Measurements from ENCODE around the gene CADM2.
"Not testable (repeated sequence)": the region's sequence is repeated elsewhere in the genome, so short reads cannot be mapped to it uniquely, and the experiment has no call there.

CADM2 gene

GRCh38 chr3:85933326-85933725 lies 974.5 kb downstream of the CADM2 start:
- no peak for DNase-seq (ENCODE audit: low read depth, low spot score)

- DNase-seq (ENCODE audit: low read depth, low spot score): no peak
Observed at GRCh38 chr3:85935171-85935570, 976.4 kb downstream of the CADM2 start.

- DNase-seq (ENCODE audit: low read depth, low spot score): no peak
Observed at GRCh38 chr3:85939074-85939482, 980.3 kb downstream of the CADM2 start.

GRCh38 chr3:85950435-85950834 lies 991.6 kb downstream of the CADM2 start:
- no peak for DNase-seq (ENCODE audit: low read depth, low spot score)

- no peak for DNase-seq (ENCODE audit: low read depth, low spot score)
Observed at GRCh38 chr3:85960793-85961192, 1002.0 kb downstream of the CADM2 start.

- DNase-seq (ENCODE audit: low read depth, low spot score): no peak
Observed at GRCh38 chr3:85977615-85978338, 1019.0 kb downstream of the CADM2 start.

- DNase-seq (ENCODE audit: low read depth, low spot score): no peak
Observed at GRCh38 chr3:85979034-85979433, 1020.2 kb downstream of the CADM2 start.

- DNase-seq (ENCODE audit: low read depth, low spot score): not testable (repeated sequence)
Observed at GRCh38 chr3:85989581-85989980, 1030.8 kb downstream of the CADM2 start.

- no peak for DNase-seq (ENCODE audit: low read depth, low spot score)
Observed at GRCh38 chr3:86029590-86029989, 1070.8 kb downstream of the CADM2 start.

- no peak for DNase-seq (ENCODE audit: low read depth, low spot score)
Observed at GRCh38 chr3:86037916-86038315, 1079.1 kb downstream of the CADM2 start.

GRCh38 chr3:86046436-86047136 lies 1087.8 kb downstream of the CADM2 start:
- no peak for DNase-seq (ENCODE audit: low read depth, low spot score)

- DNase-seq (ENCODE audit: low read depth, low spot score): no peak
Observed at GRCh38 chr3:86047161-86047560, 1088.4 kb downstream of the CADM2 start.

- no peak for DNase-seq (ENCODE audit: low read depth, low spot score)
Observed at GRCh38 chr3:86051058-86051457, 1092.3 kb downstream of the CADM2 start.

GRCh38 chr3:86056032-86056431 lies 1097.2 kb downstream of the CADM2 start:
- DNase-seq (ENCODE audit: low read depth, low spot score): no peak

GRCh38 chr3:86056962-86057361 lies 1098.2 kb downstream of the CADM2 start:
- DNase-seq (ENCODE audit: low read depth, low spot score): no peak

- no peak for DNase-seq (ENCODE audit: low read depth, low spot score)
Observed at GRCh38 chr3:86073799-86074198, 1115.0 kb downstream of the CADM2 start.

- DNase-seq (ENCODE audit: low read depth, low spot score): no peak
Observed at GRCh38 chr3:86087160-86087871, 1128.5 kb downstream of the CADM2 start.

- DNase-seq (ENCODE audit: low read depth, low spot score): no peak
Observed at GRCh38 chr3:86104154-86104553, 1145.4 kb downstream of the CADM2 start.

- DNase-seq (ENCODE audit: low read depth, low spot score): no peak
Observed at GRCh38 chr3:86109434-86109833, 1150.6 kb downstream of the CADM2 start.

Measured in ELF-1 (cell line).